ENCODE data around the gene MEIOC.
"Not testable (repeated sequence)": the region's sequence is repeated elsewhere in the genome, so short reads cannot be mapped to it uniquely, and the experiment has no call there.

MEIOC gene

GRCh38 chr17:44648963-44649362 lies 7.3 kb upstream of the MEIOC start:
- no peak for DNase-seq

GRCh38 chr17:44651228-44651627 lies 5.0 kb upstream of the MEIOC start:
- no peak for DNase-seq

GRCh38 chr17:44652727-44653126 lies 3.5 kb upstream of the MEIOC start:
- no peak for DNase-seq

GRCh38 chr17:44653384-44653783 lies 2.9 kb upstream of the MEIOC start:
- no peak for DNase-seq

GRCh38 chr17:44653954-44654353 lies 2.3 kb upstream of the MEIOC start:
- no peak for DNase-seq

- DNase-seq, result no peak
Observed at GRCh38 chr17:44661835-44662234, 5.6 kb downstream of the MEIOC start.

- no peak for DNase-seq
Observed at GRCh38 chr17:44663095-44663494, 6.8 kb downstream of the MEIOC start.

GRCh38 chr17:44664867-44665266 lies 8.6 kb downstream of the MEIOC start:
- no peak for DNase-seq

- no peak for DNase-seq
Observed at GRCh38 chr17:44666006-44666405, 9.7 kb downstream of the MEIOC start.

GRCh38 chr17:44672479-44673093 lies 16.3 kb downstream of the MEIOC start:
- DNase-seq, result no peak

GRCh38 chr17:44673893-44674292 lies 17.6 kb downstream of the MEIOC start:
- DNase-seq, result no peak

GRCh38 chr17:44677136-44677535 lies 20.9 kb downstream of the MEIOC start:
- DNase-seq, result no peak

GRCh38 chr17:44683303-44683702 lies 27.0 kb downstream of the MEIOC start:
- not testable (repeated sequence) for DNase-seq

GRCh38 chr17:44687756-44688155 lies 31.5 kb downstream of the MEIOC start:
- DNase-seq, result no peak

- no peak for DNase-seq
Observed at GRCh38 chr17:44688200-44688599, 31.9 kb downstream of the MEIOC start.

GRCh38 chr17:44688675-44689476 lies 32.6 kb downstream of the MEIOC start:
- no peak for DNase-seq

GRCh38 chr17:44689477-44690217 lies 33.4 kb downstream of the MEIOC start, which contains the start of gene CCDC43:
TSS of gene CCDC43 (minus strand) at chr17:44689776. CDS start at chr17:44689753, 23 bp downstream.
- peak; percentile 90 for DNase-seq

- not testable (repeated sequence) for DNase-seq
Observed at GRCh38 chr17:44690746-44691306, 34.6 kb downstream of the MEIOC start.

GRCh38 chr17:44693609-44694008 lies 37.3 kb downstream of the MEIOC start:
- no peak for DNase-seq

GRCh38 chr17:44700288-44700687 lies 44.0 kb downstream of the MEIOC start:
- not testable (repeated sequence) for DNase-seq

- DNase-seq, result no peak
Observed at GRCh38 chr17:44707755-44708400, 51.6 kb downstream of the MEIOC start.

- peak; percentile 85 for DNase-seq
Observed at GRCh38 chr17:44708401-44709263, 52.4 kb downstream of the MEIOC start, which contains the start of gene DBF4B. TSS of gene DBF4B (plus strand) at chr17:44708665. CDS start at chr17:44708821, 156 bp downstream.

Data from central memory CD4-positive, alpha-beta T cell (primary cell).